Vagina (tissue), 2 donors: ENCODE data around the gene SIRT3. TPM values are rescaled to one million over a fixed set of nuclear protein-coding genes. Genes with fewer than 3 reads are reported as not detected.

Source experiments
- DNase-seq, 2 donors: peaks; one replicate each; pipeline ENCODE4 v3.0.0-alpha.2; 2017; ENCODE audit errors: extremely low spot score in 2 of 2
- H3K27ac ChIP-seq: fragments of 200-600 bp; sonication (generic); one replicate; pipeline ENCODE4 v1.5.1; 2019
- H3K27me3 ChIP-seq: fragments of 200-600 bp; sonication (generic); one replicate; pipeline ENCODE4 v1.5.1; 2019
- H3K36me3 ChIP-seq, 2 donors: fragments of 200-600 bp; sonication (generic); one replicate each; pipeline ENCODE4 v1.5.1; 2017 to 2019
- H3K4me1 ChIP-seq: fragments of 200-600 bp; sonication (generic); one replicate; pipeline ENCODE4 v1.5.1; 2019
- H3K4me3 ChIP-seq, 2 donors: fragments of 200-600 bp; sonication (generic); 1 replicate in 1 of 2; 2 replicates in 1 of 2; pipeline ENCODE4 v1.5.1; 2016 to 2019
- H3K9me3 ChIP-seq: fragments of 200-600 bp; sonication (generic); one replicate; pipeline ENCODE4 v1.5.1; 2019
- CTCF ChIP-seq, 3 experiments: fragments of 450-650 bp in 2 of 3; fragments of 200-600 bp in 1 of 3; sonication (generic) in 1 of 3; IDR thresholded peaks; one replicate each; pipeline ENCODE4 v1.5.1; 2017 to 2019; ENCODE audit warnings: antibody characterized with exemption in 3 of 3, mild to moderate bottlenecking in 2 of 3, moderate library complexity in 2 of 3
- POLR2A ChIP-seq, 2 donors: fragments of 450-650 bp; IDR thresholded peaks; one replicate each; pipeline ENCODE4 v1.6.1; 2017; ENCODE audit warnings: antibody characterized with exemption in 2 of 2, mild to moderate bottlenecking in 2 of 2, moderate library complexity in 2 of 2
- POLR2AphosphoS5 ChIP-seq, 2 donors: sonication (generic); formaldehyde crosslinking; IDR thresholded peaks; one replicate each; pipeline ENCODE4 v1.9.0; 2017; ENCODE audit warnings: antibody characterized with exemption in 2 of 2, mild to moderate bottlenecking in 2 of 2, low read depth in 1 of 2; ENCODE audit not compliant: insufficient read depth in 1 of 2
- intact Hi-C: fragments of 100-400 bp; cut with DNase I; formaldehyde crosslinking; loops from one replicate; pipeline ENCODE4 v1.15.1; 2023
- total RNA-seq: library from RNA; depleted of rRNA; stranded (reverse); fragments of >200 nt; gene quantifications from one replicate; pipeline ENCODE4 v1.2.3, GENCODE V29; 2016

Gene SIRT3
- total RNA-seq, 1 donor from 2014 or later = 5.6 TPM

DNA sequence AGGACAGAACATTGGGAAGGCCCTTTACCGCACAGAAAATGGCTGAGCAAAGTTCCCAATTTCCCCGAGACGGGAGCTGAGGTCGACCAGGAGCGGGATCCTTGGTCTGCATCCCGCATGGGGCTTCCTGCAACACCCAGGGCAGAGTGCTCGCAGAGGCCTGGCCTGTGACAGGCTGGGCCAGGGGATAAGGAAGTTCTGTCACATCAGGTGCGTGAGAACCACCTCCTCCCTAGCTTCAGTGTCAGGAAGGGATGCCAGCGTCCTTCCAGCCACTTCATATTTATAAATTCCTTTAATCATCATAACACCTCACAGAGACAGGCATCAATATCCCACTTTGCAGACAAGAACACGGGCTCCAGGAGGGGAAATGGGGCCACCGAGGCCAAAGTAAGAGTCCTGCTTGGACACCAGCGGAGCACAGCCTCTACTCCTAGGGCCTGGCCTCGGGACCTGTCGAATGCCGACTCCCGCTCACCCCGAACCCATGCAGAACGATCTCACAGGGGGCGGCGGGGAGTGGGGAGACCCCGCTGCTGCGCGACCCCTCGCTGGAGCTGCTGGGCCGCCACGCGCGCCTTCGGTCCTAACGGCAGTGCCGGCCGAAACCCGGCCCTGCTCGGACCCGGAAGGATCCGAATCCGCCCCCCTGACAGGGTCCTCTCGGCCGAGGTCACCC is 29.5 kb downstream of the SIRT3 start:
- Histone ChIP-seq H3K4me3 (peak overlapping the region; percentile 81 to 96), H3K27ac (peak overlapping the region; percentile 97), H3K9me3 (no peaks in the 10 kb centered on the region), H3K27me3 (no peaks in the 10 kb centered on the region), H3K36me3 (peaks cover 0 to 42% of the 10 kb centered on the region in 2 donors), H3K4me1 (peaks cover 61% of the 10 kb centered on the region)
- intact Hi-C loops = loop anchor here (5.0 kb wide), 1 partner anchor 151 kb away; no protein-coding TSS in a partner anchor
- TF ChIP-seq POLR2AphosphoS5 (IDR thresholded peaks at IDR 0.05; ENCODE audit: insufficient read depth in 1 of 2, low read depth in 1 of 2) (no peak), POLR2A (IDR thresholded peaks at IDR 0.05) (no peak), CTCF (IDR thresholded peaks at IDR 0.05) (no peak)
- DNase-seq = no peak

GRCh38 chr11:206002-206384 is 30.1 kb downstream of the SIRT3 start:
- H3K27me3 ChIP-seq = no peaks in the 10 kb centered on the region
- H3K4me1 ChIP-seq = peaks cover 58% of the 10 kb centered on the region
- no peak for DNase-seq
- TF ChIP-seq CTCF (IDR thresholded peaks at IDR 0.05) = no peak
- no peak for TF ChIP-seq POLR2AphosphoS5 (IDR thresholded peaks at IDR 0.05; ENCODE audit: insufficient read depth in 1 of 2, low read depth in 1 of 2)
- no peak for TF ChIP-seq POLR2A (IDR thresholded peaks at IDR 0.05)
- H3K36me3 ChIP-seq = peaks cover 0 to 38% of the 10 kb centered on the region in 2 donors
- peak overlapping the region; percentile 81 to 96 for H3K4me3 ChIP-seq
- intact Hi-C loops = loop anchor here (5.0 kb wide), 1 partner anchor 151 kb away; no protein-coding TSS in a partner anchor
- no peak overlapping the region for H3K27ac ChIP-seq
- no peaks in the 10 kb centered on the region for H3K9me3 ChIP-seq

- Histone ChIP-seq H3K4me3 (peak overlapping the region; percentile 81 to 96), H3K4me1 (peaks cover 52% of the 10 kb centered on the region), H3K9me3 (no peaks in the 10 kb centered on the region), H3K27ac (no peak overlapping the region), H3K27me3 (no peaks in the 10 kb centered on the region), H3K36me3 (peaks cover 0 to 38% of the 10 kb centered on the region in 2 donors)
- peak in 1 of 2 donors; percentile 82 for DNase-seq
- TF ChIP-seq POLR2A (IDR thresholded peaks at IDR 0.05) = no peak
- TF ChIP-seq POLR2AphosphoS5 (IDR thresholded peaks at IDR 0.05; ENCODE audit: insufficient read depth in 1 of 2, low read depth in 1 of 2) = no peak
- no peak for TF ChIP-seq CTCF (IDR thresholded peaks at IDR 0.05)
- intact Hi-C loops = loop anchor here (5.0 kb wide), 1 partner anchor 152 kb away; no protein-coding TSS in a partner anchor
Measured at GRCh38 chr11:205221-206001, 30.7 kb downstream of the SIRT3 start.

DNA sequence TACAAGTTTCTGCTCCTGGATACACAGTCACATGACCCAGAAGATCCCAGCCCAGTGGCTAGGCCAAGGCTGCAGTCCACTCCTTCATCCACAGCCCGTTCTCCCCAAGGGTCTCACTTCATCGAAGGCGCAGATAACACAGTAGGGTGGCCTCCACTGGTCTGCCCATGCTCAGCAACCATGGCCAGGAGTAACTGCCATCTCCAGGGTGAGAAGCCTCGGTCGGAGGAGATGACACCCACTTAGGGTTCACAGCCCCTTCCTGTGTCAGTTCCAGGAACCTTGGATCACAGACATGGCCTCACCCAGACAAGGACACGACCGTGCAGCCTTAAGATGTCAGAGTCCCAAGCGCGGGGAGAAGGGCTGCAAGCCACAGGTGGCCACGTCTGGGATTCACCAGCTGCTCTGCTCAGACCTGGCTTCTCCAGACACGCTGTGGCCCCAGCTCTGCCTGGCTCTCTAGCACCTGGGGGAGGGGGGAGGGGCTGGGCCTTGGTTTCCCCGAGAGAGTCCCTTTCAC is 31.5 kb downstream of the SIRT3 start:
- Histone ChIP-seq H3K4me1 (peaks cover 45% of the 10 kb centered on the region), H3K4me3 (no peak overlapping the region), H3K27ac (no peak overlapping the region), H3K9me3 (no peaks in the 10 kb centered on the region), H3K27me3 (no peaks in the 10 kb centered on the region), H3K36me3 (peaks cover 0 to 32% of the 10 kb centered on the region in 2 donors)
- TF ChIP-seq POLR2A (IDR thresholded peaks at IDR 0.05) = no peak
- TF ChIP-seq POLR2AphosphoS5 (IDR thresholded peaks at IDR 0.05; ENCODE audit: insufficient read depth in 1 of 2, low read depth in 1 of 2) = no peak
- TF ChIP-seq CTCF (IDR thresholded peaks at IDR 0.05) = no peak
- intact Hi-C loops = loop anchor here (5.0 kb wide), 2 partner anchors 153 to 163 kb away; partner anchors contain the start of gene B4GALNT4
- peak in 1 of 2 donors; percentile 87 for DNase-seq
